SU-DHL-6 (cell line): ENCODE data around the gene KDM2B.

Source experiments
- CTCF ChIP-seq: fragments of 200-600 bp; sonication (generic); IDR thresholded peaks from one replicate; pipeline ENCODE4 v1.5.1; 2017; ENCODE audit warnings: antibody characterized with exemption, mild to moderate bottlenecking, low read length, moderate library complexity; ENCODE audit not compliant: insufficient read depth, poor library complexity, severe bottlenecking
- EZH2phosphoT487 ChIP-seq: fragments of 200-600 bp; sonication (generic), shearing (Covaris generic); conservative IDR thresholded peaks from 2 replicates; pipeline ENCODE4 v1.6.1; 2018; ENCODE audit warnings: mild to moderate bottlenecking, antibody characterized with exemption, low read length, moderate library complexity, mixed read lengths

- TF ChIP-seq CTCF (no peak), EZH2phosphoT487 (no peak)
These were observed 15.7 kb upstream of the KDM2B start for GRCh38 chr12:121596526-121596925.
